ENCODE measurements around the gene SBNO2.
A peak's percentile ranks its signal among the peaks of the same experiment; 100 is the strongest.
"Not testable (repeated sequence)": the region's sequence is repeated elsewhere in the genome, so short reads cannot be mapped to it uniquely, and the experiment has no call there.

SBNO2 gene

GRCh38 chr19:1173845-1174809 is at the start of gene SBNO2:
TSS of gene SBNO2 (minus strand) at chr19:1174268. CDS start at chr19:1154276, 19,992 bp downstream.
- peak; percentile 92 for DNase-seq

DNA sequence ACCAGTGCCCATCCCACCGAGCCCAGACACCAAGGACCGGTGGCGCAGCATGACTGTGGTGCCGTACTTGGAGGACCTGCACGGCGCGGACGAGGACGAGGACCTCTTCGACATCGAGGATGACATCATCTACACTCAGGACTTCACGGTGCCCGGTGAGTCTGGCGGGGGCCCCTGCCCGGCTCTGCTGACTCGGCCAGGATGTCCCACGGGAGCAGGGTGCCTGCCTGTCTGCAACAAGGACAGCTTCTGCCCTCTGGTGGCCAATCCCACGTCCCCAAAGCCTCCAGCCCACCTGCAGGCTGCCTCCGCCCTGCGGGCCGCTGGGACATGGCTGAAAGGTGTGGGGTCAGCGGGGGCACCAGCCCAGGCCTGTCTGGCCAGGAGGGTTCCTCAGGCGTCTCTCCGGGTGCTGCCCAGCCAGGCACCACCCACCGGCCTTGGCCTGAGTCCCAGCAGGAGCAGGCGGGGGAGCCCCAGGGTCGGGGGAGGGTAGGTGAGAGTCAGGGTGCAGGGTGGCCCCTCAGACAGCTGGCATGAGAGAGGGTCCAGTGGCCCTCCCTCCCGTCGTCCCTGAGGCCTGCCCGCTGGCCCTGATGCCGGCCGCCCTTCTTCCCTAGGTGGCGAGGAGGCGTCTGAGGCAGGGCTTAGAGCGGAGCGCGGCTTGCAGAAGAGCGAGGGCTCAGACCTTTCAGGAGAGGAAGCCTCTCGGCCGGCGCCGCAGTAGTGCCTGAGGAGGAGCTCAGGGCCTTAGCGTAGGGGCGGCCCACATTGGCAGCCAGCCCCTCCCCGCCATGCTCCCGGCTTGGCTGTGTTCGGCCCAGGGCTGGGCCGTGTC is 49.2 kb upstream of the SBNO2 start:
- DNase-seq, result peak; percentile 36

DNA sequence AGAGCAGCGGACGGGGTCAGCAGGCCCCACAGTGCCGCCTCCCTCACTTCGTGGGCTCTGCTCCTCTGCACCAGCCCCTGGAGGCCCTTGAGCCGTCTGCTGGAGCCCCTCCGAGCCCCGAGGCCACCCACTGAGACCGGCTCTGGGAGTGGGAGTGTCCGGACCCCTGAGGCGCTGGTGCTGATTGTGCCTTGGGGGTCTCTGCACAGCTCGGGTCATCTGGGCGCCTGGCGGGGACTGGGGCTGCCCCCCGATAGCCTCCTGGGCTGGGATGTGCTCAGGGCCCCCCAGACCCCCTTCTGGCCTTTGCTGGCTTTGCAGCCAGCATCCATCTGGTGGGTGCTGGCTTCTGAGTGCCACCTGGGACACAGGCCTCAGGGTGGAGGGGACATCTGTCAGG is 48.3 kb upstream of the SBNO2 start:
- DNase-seq, result no peak

DNA sequence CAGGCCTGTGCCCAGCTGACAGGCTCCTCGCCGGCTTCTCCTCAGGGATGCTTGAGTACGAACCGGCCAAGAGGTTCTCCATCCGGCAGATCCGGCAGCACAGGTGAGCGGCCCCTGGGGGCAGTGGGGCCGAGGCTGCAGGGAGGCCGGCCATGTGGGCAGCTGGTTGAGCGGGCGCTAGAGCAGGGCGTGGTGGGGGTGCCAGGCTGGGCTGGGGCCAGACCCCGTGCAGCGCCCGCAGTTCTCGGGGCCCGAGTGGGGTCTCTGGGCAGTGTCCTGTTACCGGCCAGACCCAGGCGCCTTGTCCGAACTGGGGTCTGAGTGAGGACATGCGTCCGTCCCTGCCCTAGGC is 47.8 kb upstream of the SBNO2 start:
- no peak for DNase-seq

GRCh38 chr19:1220976-1221903 is 47.2 kb upstream of the SBNO2 start:
- no peak for DNase-seq

- DNase-seq, result no peak
Measured at GRCh38 chr19:1220477-1220930, 46.4 kb upstream of the SBNO2 start.

- DNase-seq, result no peak
Measured at GRCh38 chr19:1219786-1220476, 45.9 kb upstream of the SBNO2 start.

GRCh38 chr19:1218751-1219567 is 44.9 kb upstream of the SBNO2 start:
- no peak for DNase-seq

- DNase-seq, result no peak
Measured at GRCh38 chr19:1217366-1217765, 43.3 kb upstream of the SBNO2 start.

DNA sequence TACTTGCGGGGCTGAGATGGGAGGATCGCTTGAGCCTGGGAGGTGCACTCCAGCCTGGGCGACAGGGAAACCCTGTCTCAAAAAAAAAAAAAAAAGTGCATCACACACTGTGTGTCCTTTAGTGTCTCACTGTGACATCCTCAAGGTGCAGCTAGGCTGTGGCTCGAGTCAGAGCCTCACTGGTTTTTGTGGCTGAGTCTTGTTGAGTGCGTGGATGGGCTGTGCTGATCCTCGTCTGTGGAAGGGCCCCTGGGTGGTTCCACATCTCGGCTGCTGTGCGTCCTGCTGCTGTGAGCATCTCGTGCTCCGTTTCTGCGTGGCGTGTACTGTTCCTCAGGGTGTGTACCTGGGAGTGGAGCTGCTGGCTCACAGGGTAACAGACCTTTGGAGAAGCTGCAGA is 42.7 kb upstream of the SBNO2 start:
- DNase-seq, result no peak

GRCh38 chr19:1214862-1215731 is 41.0 kb upstream of the SBNO2 start:
- no peak for DNase-seq

DNA sequence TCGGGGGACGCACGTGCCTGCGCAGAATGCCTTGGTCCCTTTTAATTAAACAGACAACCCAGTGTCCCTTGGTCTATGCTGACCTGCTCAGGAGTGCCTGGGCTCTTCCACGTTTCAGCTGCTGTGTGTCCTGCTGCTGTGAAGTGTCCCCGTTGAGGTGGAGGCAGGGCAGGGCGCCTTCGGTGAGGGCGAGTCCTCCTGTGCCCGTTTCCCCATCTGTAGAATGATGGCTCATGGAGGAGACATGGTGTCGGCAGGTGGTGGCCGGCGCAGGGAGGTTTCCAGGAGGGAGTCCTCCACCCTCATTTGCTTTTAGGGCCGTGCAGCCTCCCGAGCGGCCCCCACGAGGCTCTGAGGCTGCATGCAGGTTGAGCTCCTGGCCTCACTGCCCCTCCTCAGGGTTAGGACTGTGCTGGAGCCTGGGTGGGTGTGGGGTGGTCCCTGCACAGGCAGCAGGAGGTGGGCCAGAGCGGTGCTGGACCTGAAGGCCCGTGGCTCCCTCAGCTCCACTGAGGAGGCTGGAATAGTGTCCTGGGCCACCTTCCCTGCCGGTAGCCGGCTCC is 40.3 kb upstream of the SBNO2 start:
- DNase-seq, result no peak

DNA sequence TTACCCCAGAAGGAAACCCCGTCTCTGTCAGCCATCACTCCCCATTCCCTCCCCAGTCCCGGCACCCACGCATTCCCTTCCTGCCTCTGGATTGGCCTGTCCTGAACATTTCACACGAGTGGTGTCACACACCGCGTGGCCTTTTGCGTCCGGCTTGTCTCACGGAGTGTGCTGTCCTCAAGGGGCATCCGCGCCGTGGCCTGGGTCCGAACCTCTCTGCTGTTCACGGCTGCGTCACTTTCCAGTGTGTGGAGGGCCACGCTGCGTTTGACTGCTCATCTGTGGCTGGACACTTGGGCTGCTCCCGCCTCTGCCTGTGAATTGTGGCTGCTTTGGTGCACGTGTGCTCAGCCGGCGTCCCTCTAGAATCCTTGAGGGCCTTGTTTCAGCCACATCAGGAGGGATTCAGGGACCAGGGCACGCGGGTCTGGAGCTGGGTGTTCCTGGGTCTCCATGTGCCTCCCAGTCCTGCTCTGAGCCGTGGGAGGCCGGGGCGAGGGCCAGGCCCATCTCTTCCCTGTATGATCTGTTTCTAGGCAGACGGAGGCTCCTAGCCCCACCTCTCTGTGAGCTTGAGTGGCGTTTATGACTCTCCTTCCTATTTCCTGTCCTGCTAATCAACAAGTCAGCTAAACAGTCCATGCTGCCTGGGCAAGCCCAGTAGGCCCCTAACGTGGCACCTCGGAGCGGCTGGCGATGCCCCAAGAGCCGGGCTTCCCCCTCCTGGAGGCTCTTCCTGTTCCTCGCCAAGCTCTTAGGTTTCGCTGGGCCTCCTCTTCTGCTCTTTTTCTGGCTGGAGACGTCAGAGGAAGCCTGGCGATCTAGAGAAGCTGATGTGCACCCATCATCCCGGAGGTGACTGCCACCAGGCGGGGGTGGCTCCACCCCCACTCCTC is 39.6 kb upstream of the SBNO2 start:
- peak; percentile 72 for DNase-seq

- DNase-seq, result no peak
Measured at GRCh38 chr19:1211494-1212234, 37.6 kb upstream of the SBNO2 start.

DNA sequence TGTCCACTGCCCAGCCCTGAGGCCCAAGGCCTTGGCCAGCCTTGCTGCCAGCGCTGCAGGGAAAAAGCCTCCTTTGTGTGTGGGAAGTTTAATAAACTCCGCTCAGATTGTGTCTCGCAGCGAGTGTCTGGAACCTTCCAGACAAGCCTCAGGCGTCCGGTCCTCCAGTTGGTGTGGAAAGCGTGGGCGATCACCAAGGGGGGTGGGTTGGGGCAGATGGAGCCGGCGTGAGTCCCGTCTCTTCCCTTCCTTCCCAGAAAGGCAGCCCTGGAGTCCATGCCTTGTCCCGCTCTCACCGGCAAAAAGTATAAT is 36.1 kb upstream of the SBNO2 start:
- no peak for DNase-seq

- DNase-seq, result not testable (repeated sequence)
Measured at GRCh38 chr19:1208830-1209229, 34.8 kb upstream of the SBNO2 start.

DNA sequence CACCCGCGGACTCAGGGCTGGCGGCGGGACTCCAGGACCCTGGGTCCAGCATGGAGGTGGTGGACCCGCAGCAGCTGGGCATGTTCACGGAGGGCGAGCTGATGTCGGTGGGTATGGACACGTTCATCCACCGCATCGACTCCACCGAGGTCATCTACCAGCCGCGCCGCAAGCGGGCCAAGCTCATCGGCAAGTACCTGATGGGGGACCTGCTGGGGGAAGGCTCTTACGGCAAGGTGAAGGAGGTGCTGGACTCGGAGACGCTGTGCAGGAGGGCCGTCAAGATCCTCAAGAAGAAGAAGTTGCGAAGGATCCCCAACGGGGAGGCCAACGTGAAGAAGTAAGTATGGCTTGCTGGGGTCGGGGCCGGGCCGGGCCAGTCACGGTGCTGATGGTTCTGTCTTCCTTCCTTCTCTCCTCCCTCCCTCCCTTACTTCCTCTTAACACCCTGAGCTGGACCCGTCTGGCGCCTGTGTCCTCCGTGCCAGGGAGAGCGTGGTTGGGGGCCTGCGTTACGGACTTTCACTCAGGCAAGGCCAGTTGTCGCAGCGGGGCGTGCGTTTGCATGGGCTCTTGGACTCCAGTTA is 32.9 kb upstream of the SBNO2 start:
- peak; percentile 36 for DNase-seq
